Measurements from ENCODE around the gene USP13.

Gene USP13

DNA sequence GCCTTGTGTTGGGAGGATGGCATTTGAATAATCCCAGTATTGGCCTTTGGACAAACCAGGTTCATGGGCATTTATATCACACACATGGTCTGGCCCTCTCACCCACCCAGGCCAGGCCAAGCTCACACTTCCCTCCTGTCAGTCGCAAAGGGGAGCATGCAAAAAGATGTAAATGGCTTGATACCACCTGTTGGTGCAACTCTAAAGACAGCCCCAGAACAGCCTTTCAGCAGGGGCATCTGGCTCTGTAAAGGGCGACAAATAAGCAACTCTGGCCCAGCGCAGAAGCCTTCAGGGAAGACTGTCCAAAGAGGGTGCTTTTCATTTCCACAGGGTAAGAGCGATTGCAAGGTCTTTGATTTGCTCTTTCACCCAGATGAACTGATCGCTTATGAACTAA is 91.8 kb downstream of the USP13 start:
- no peak overlapping the region for H3K4me3 ChIP-seq (ENCODE audit: insufficient read depth in 1 of 2, low read depth in 1 of 2, low read length in 2 of 2)
- H3K14ac ChIP-seq (ENCODE audit: low read length in 2 of 2), result no peak overlapping the region
- no peak overlapping the region for H3K4ac ChIP-seq (ENCODE audit: low read depth in 1 of 2, low read length in 2 of 2)
- H3K9me3 ChIP-seq (ENCODE audit: control insufficient read depth, low read length), result no peaks in the 10 kb centered on the region
- no peak overlapping the region for H3K9ac ChIP-seq (ENCODE audit: low read length)
- no peak overlapping the region for H3K27ac ChIP-seq (ENCODE audit: low read length, poor library complexity, severe bottlenecking)
- no peak overlapping the region for H2BK15ac ChIP-seq (ENCODE audit: low read depth, poor library complexity, severe bottlenecking)
- WGBS, result 96% methylated on average over 5 of the region's 5 CpGs
- H4K91ac ChIP-seq (ENCODE audit: low read length), result no peak overlapping the region
- H3K36me3 ChIP-seq (ENCODE audit: control insufficient read depth in 1 of 2, insufficient read depth in 2 of 2, low read depth in 1 of 2, low read length in 2 of 2), result peaks cover 24 to 36% of the 10 kb centered on the region in 2 experiments
- H3K18ac ChIP-seq (ENCODE audit: low read depth in 1 of 2, low read length in 2 of 2), result no peak overlapping the region
- H2BK5ac ChIP-seq (ENCODE audit: low read depth, low read length, poor library complexity, severe bottlenecking), result no peak overlapping the region
- H3K27me3 ChIP-seq (ENCODE audit: control insufficient read depth in 1 of 2, insufficient read depth in 1 of 2, low read length in 2 of 2), result no peaks in the 10 kb centered on the region
- H3K79me1 ChIP-seq (replicated peaks; ENCODE audit: low read length, poor library complexity, severe bottlenecking), result peaks cover 35% of the 10 kb centered on the region
- DNase-seq, result no peak
- H2BK120ac ChIP-seq (ENCODE audit: low read depth, low read length), result no peak overlapping the region
- no peak overlapping the region for H3K23ac ChIP-seq (ENCODE audit: low read length in 2 of 2)
- no peak overlapping the region for H3K4me2 ChIP-seq (ENCODE audit: low read length, poor library complexity, severe bottlenecking)
- H4K8ac ChIP-seq (ENCODE audit: low read length), result no peak overlapping the region
- H2BK12ac ChIP-seq (ENCODE audit: low read length in 2 of 2), result no peak overlapping the region
- H3K4me1 ChIP-seq (ENCODE audit: control insufficient read depth, insufficient read depth, low read depth, low read length), result peaks cover 3% of the 10 kb centered on the region
- no peak overlapping the region for H2AK5ac ChIP-seq (ENCODE audit: low read length, severe bottlenecking)
- no peak overlapping the region for H2AFZ ChIP-seq (ENCODE audit: low read depth, low read length)

DNA sequence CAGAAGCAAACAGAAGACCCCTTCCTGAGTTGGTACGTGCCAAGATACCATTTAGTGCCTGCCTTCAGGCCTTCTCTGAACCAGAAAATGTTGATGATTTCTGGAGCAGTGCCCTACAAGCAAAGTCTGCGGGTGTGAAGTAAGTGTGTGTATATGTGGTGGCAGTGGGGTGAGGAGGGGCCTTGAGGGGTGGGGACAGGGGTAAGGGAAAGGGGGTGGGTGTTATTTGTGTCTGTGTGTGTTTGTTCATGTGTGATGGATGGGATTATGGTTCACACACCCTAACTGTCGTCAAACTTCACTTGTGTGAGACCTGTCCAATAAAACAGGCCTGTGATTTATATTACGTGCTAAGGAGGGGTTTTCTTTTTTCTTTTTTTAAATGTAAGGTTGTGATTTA is 92.2 kb downstream of the USP13 start:
- H3K4me2 ChIP-seq (ENCODE audit: low read length, poor library complexity, severe bottlenecking), result no peak overlapping the region
- no peak overlapping the region for H3K18ac ChIP-seq (ENCODE audit: low read depth in 1 of 2, low read length in 2 of 2)
- no peak overlapping the region for H2BK5ac ChIP-seq (ENCODE audit: low read depth, low read length, poor library complexity, severe bottlenecking)
- H3K4ac ChIP-seq (ENCODE audit: low read depth in 1 of 2, low read length in 2 of 2), result no peak overlapping the region
- no peak overlapping the region for H3K27ac ChIP-seq (ENCODE audit: low read length, poor library complexity, severe bottlenecking)
- no peak overlapping the region for H2BK15ac ChIP-seq (ENCODE audit: low read depth, poor library complexity, severe bottlenecking)
- H3K36me3 ChIP-seq (ENCODE audit: control insufficient read depth in 1 of 2, insufficient read depth in 2 of 2, low read depth in 1 of 2, low read length in 2 of 2), result peaks cover 23 to 35% of the 10 kb centered on the region in 2 experiments
- H3K4me1 ChIP-seq (ENCODE audit: control insufficient read depth, insufficient read depth, low read depth, low read length), result peaks cover 3% of the 10 kb centered on the region
- no peak overlapping the region for H4K8ac ChIP-seq (ENCODE audit: low read length)
- H3K9ac ChIP-seq (ENCODE audit: low read length), result no peak overlapping the region
- no peak overlapping the region for H2BK12ac ChIP-seq (ENCODE audit: low read length in 2 of 2)
- no peaks in the 10 kb centered on the region for H3K27me3 ChIP-seq (ENCODE audit: control insufficient read depth in 1 of 2, insufficient read depth in 1 of 2, low read length in 2 of 2)
- H3K4me3 ChIP-seq (ENCODE audit: insufficient read depth in 1 of 2, low read depth in 1 of 2, low read length in 2 of 2), result no peak overlapping the region
- no peaks in the 10 kb centered on the region for H3K9me3 ChIP-seq (ENCODE audit: control insufficient read depth, low read length)
- H2AFZ ChIP-seq (ENCODE audit: low read depth, low read length), result no peak overlapping the region
- no peak overlapping the region for H2BK120ac ChIP-seq (ENCODE audit: low read depth, low read length)
- H3K79me1 ChIP-seq (replicated peaks; ENCODE audit: low read length, poor library complexity, severe bottlenecking), result peaks cover 32% of the 10 kb centered on the region
- no peak overlapping the region for H2AK5ac ChIP-seq (ENCODE audit: low read length, severe bottlenecking)
- H4K91ac ChIP-seq (ENCODE audit: low read length), result no peak overlapping the region
- 90% methylated on average over 3 of the region's 4 CpGs for WGBS
- H3K23ac ChIP-seq (ENCODE audit: low read length in 2 of 2), result no peak overlapping the region
- H3K14ac ChIP-seq (ENCODE audit: low read length in 2 of 2), result no peak overlapping the region
- no peak for DNase-seq

DNA sequence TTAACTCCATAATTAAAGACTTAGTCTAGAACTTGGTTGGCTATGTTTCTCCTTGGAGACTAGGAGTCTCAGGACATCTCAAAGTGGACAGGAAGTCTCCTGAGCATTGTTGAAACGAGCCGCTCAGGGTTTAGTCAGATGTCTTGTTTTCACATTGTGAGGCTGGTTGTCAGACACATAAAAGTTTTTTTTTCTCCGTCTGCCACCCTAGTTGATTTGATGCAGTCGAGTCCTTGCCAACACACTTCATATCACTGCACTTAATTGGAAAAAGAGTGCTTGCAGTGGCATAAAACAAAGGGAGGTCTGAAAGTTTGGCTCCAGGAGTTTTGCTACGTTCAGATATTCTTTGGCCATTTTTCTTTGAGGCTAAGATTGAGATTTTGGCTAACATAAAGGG is 92.9 kb downstream of the USP13 start:
- Histone ChIP-seq H2BK12ac (ENCODE audit: low read length in 2 of 2) (no peak overlapping the region), H3K36me3 (ENCODE audit: control insufficient read depth in 1 of 2, insufficient read depth in 2 of 2, low read depth in 1 of 2, low read length in 2 of 2) (peaks cover 21 to 30% of the 10 kb centered on the region in 2 experiments), H3K18ac (ENCODE audit: low read depth in 1 of 2, low read length in 2 of 2) (no peak overlapping the region), H3K4me2 (ENCODE audit: low read length, poor library complexity, severe bottlenecking) (no peak overlapping the region), H3K4me3 (ENCODE audit: insufficient read depth in 1 of 2, low read depth in 1 of 2, low read length in 2 of 2) (no peak overlapping the region), H3K4ac (ENCODE audit: low read depth in 1 of 2, low read length in 2 of 2) (no peak overlapping the region), H3K4me1 (ENCODE audit: control insufficient read depth, insufficient read depth, low read depth, low read length) (peaks cover 1% of the 10 kb centered on the region), H3K23ac (ENCODE audit: low read length in 2 of 2) (no peak overlapping the region), H3K27me3 (ENCODE audit: control insufficient read depth in 1 of 2, insufficient read depth in 1 of 2, low read length in 2 of 2) (no peaks in the 10 kb centered on the region), H2BK15ac (ENCODE audit: low read depth, poor library complexity, severe bottlenecking) (no peak overlapping the region), H3K9me3 (ENCODE audit: control insufficient read depth, low read length) (no peaks in the 10 kb centered on the region), H4K8ac (ENCODE audit: low read length) (no peak overlapping the region), H3K9ac (ENCODE audit: low read length) (no peak overlapping the region), H3K27ac (ENCODE audit: low read length, poor library complexity, severe bottlenecking) (no peak overlapping the region), H2AK5ac (ENCODE audit: low read length, severe bottlenecking) (no peak overlapping the region), H2BK120ac (ENCODE audit: low read depth, low read length) (no peak overlapping the region), H2AFZ (ENCODE audit: low read depth, low read length) (no peak overlapping the region), H2BK5ac (ENCODE audit: low read depth, low read length, poor library complexity, severe bottlenecking) (no peak overlapping the region), H3K79me1 (replicated peaks; ENCODE audit: low read length, poor library complexity, severe bottlenecking) (peaks cover 27% of the 10 kb centered on the region), H4K91ac (ENCODE audit: low read length) (no peak overlapping the region), H3K14ac (ENCODE audit: low read length in 2 of 2) (no peak overlapping the region)
- no peak for DNase-seq
- WGBS, result 95% methylated on average over 3 of the region's 5 CpGs

DNA sequence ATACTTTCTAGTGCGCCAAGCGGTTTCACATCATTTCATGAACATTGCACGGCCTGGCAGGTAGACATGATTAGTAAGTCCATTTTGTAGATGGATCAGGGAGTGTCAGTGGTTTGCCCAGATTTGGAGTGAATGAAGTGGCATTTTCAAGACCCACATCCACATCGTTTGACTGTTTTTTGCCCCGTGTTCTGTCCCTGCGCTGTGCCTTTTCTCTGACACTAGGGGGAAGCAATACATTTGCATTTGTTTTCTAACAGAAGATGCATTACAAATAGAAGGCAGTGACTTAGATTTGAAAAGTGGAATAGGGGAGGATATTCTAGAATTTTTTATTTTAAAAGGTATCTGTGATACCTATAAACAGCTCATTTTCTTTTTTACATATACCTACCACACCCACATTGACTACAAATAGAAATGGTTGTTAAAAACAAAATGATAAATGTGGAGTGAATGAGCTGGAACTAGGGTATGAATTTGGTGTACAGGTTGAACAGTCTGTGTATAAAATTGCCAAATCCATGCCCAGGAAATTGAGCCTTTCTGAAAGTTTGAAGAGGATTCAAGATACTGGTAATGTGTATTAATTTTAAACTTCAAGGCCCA is 98.0 kb downstream of the USP13 start:
- H2BK12ac ChIP-seq (ENCODE audit: low read length in 2 of 2), result no peak overlapping the region
- H4K8ac ChIP-seq (ENCODE audit: low read length), result no peak overlapping the region
- H3K18ac ChIP-seq (ENCODE audit: low read depth in 1 of 2, low read length in 2 of 2), result no peak overlapping the region
- no peak overlapping the region for H2AK5ac ChIP-seq (ENCODE audit: low read length, severe bottlenecking)
- no peak overlapping the region for H3K9ac ChIP-seq (ENCODE audit: low read length)
- H2BK5ac ChIP-seq (ENCODE audit: low read depth, low read length, poor library complexity, severe bottlenecking), result no peak overlapping the region
- no peak overlapping the region for H2AFZ ChIP-seq (ENCODE audit: low read depth, low read length)
- H3K9me3 ChIP-seq (ENCODE audit: control insufficient read depth, low read length), result no peaks in the 10 kb centered on the region
- DNase-seq, result peak; percentile 45
- H3K4me3 ChIP-seq (ENCODE audit: insufficient read depth in 1 of 2, low read depth in 1 of 2, low read length in 2 of 2), result no peak overlapping the region
- H3K4me1 ChIP-seq (ENCODE audit: control insufficient read depth, insufficient read depth, low read depth, low read length), result no peaks in the 10 kb centered on the region
- H3K79me1 ChIP-seq (replicated peaks; ENCODE audit: low read length, poor library complexity, severe bottlenecking), result peaks cover 17% of the 10 kb centered on the region
- WGBS, result 83% methylated on average over 6 of the region's 6 CpGs
- no peak overlapping the region for H3K27ac ChIP-seq (ENCODE audit: low read length, poor library complexity, severe bottlenecking)
- no peak overlapping the region for H3K23ac ChIP-seq (ENCODE audit: low read length in 2 of 2)
- H3K36me3 ChIP-seq (ENCODE audit: control insufficient read depth in 1 of 2, insufficient read depth in 2 of 2, low read depth in 1 of 2, low read length in 2 of 2), result peaks cover 16 to 19% of the 10 kb centered on the region in 2 experiments
- no peak overlapping the region for H3K14ac ChIP-seq (ENCODE audit: low read length in 2 of 2)
- no peak overlapping the region for H4K91ac ChIP-seq (ENCODE audit: low read length)
- no peaks in the 10 kb centered on the region for H3K27me3 ChIP-seq (ENCODE audit: control insufficient read depth in 1 of 2, insufficient read depth in 1 of 2, low read length in 2 of 2)
- H3K4ac ChIP-seq (ENCODE audit: low read depth in 1 of 2, low read length in 2 of 2), result no peak overlapping the region
- no peak overlapping the region for H2BK15ac ChIP-seq (ENCODE audit: low read depth, poor library complexity, severe bottlenecking)
- no peak overlapping the region for H3K4me2 ChIP-seq (ENCODE audit: low read length, poor library complexity, severe bottlenecking)
- H2BK120ac ChIP-seq (ENCODE audit: low read depth, low read length), result no peak overlapping the region

All from mesenchymal stem cell (in vitro differentiated cells and primary cell).